ENCODE data around the gene ANO7. TPM values are rescaled to one million over a fixed set of nuclear protein-coding genes. Genes with fewer than 3 reads are reported as not detected.

Gene ANO7
- total and polyA plus RNA-seq, 7 donors: 0.41 to 39.2 (median 3.9) TPM; not detected in 2

DNA sequence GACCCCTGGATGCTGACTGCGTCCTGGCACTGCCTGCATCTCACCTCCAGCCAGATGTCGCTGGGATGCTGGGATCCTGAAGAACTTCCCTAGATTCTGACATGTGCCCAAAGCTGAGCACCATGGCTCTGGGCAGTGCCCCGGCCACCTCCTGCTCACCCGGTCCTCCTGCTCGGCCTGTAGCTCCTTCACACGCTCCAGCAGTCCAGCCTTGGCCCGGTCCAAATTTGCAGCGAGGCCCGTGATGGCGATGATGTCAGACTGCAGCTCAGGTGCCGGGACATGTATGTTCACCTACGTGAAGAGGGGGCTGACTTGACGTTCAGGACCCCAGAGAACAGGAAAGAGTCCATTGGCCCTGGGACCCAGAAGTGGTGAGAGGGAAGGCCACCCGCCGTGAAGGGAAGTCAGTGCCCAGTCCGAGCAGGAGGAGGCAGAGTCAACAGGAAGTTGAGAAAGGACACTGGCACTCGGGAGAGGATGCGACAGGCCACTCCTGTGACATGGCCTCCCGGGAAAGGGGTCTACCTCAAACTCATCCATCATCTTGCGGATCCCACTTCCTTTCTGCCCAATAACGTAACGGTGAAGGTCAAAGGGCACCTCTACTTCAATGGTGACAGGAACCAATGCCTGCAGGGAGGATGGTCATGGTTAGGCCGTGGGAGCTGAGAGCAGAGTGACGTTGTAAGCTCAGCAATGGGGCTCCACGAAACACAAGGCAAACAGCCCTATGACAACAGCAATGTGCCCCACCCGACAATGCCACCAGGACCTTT is 46.7 kb downstream of the ANO7 start:
- DNase-seq: no peak
- TF ChIP-seq EP300 (IDR thresholded peaks at IDR 0.05) (no peak), POLR2AphosphoS5 (IDR thresholded peaks at IDR 0.05) (no peak), POLR2A (IDR thresholded peaks at IDR 0.05) (no peak)
- TF ChIP-seq, protein P1, sequence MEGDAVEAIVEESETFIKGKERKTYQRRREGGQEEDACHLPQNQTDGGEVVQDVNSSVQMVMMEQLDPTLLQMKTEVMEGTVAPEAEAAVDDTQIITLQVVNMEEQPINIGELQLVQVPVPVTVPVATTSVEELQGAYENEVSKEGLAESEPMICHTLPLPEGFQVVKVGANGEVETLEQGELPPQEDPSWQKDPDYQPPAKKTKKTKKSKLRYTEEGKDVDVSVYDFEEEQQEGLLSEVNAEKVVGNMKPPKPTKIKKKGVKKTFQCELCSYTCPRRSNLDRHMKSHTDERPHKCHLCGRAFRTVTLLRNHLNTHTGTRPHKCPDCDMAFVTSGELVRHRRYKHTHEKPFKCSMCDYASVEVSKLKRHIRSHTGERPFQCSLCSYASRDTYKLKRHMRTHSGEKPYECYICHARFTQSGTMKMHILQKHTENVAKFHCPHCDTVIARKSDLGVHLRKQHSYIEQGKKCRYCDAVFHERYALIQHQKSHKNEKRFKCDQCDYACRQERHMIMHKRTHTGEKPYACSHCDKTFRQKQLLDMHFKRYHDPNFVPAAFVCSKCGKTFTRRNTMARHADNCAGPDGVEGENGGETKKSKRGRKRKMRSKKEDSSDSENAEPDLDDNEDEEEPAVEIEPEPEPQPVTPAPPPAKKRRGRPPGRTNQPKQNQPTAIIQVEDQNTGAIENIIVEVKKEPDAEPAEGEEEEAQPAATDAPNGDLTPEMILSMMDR (IDR thresholded peaks at IDR 0.05): no peak
- no peak overlapping the region for H3K27ac ChIP-seq
- no peak overlapping the region for H3K4me3 ChIP-seq
- no peaks in the 10 kb centered on the region for H3K9me3 ChIP-seq
- H3K27me3 ChIP-seq: no peaks in the 10 kb centered on the region
- peaks cover 78 to 100% (median 96%) of the 10 kb centered on the region in 4 donors for H3K36me3 ChIP-seq
- H3K4me1 ChIP-seq: no peaks in the 10 kb centered on the region
- intact Hi-C loops (cut with DNase I): no loop called here
- WGBS, 2 donors: 88 to 90% methylated on average over 26 of the region's 26 CpGs

DNA sequence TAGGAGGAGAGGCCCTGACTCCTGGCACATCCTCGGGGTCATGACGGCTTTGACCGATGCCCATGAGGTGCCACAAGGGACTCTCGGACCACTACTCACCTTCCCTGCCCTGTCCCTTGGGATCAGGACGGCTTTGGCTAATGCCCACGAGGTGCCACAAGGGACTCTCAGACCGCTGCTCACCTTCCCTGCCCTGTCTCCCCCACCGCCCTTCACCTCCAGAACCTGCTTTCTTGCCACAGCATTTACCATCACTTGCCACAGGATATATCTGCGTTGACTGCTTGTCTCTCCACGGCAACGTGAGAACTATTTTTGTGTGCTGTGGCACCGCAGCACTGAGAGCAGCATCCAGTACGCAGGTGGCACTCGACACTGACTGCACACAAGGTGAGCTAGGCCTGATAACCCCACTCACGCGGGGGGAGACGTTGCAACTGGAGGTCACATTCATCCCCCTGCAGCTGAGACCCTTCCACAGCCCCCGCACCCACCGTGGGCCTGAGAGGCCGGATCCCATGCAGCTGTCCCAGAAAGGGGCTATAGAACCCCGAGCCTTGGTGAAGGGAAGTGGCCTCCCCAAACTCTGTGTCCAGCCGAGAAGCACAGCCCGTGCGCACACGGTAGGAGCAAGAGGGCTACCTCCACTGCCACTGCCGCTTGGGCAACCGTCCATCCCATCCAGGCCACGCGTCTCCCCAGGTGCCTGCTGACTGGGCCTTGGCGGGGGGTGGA is 47.5 kb downstream of the ANO7 start:
- intact Hi-C loops (cut with DNase I): no loop called here
- peak; percentile 50 for DNase-seq
- no peaks in the 10 kb centered on the region for H3K4me1 ChIP-seq
- peaks cover 80 to 100% (median 96%) of the 10 kb centered on the region in 4 donors for H3K36me3 ChIP-seq
- no peak overlapping the region for H3K4me3 ChIP-seq
- no peak for TF ChIP-seq EP300 (IDR thresholded peaks at IDR 0.05)
- no peak for TF ChIP-seq POLR2AphosphoS5 (IDR thresholded peaks at IDR 0.05)
- TF ChIP-seq, protein P1 (IDR thresholded peaks at IDR 0.05): no peak
- no peaks in the 10 kb centered on the region for H3K27me3 ChIP-seq
- no peak overlapping the region for H3K27ac ChIP-seq
- 93 to 94% methylated on average over 30 of the region's 30 CpGs for WGBS, 2 donors
- H3K9me3 ChIP-seq: no peaks in the 10 kb centered on the region

DNA sequence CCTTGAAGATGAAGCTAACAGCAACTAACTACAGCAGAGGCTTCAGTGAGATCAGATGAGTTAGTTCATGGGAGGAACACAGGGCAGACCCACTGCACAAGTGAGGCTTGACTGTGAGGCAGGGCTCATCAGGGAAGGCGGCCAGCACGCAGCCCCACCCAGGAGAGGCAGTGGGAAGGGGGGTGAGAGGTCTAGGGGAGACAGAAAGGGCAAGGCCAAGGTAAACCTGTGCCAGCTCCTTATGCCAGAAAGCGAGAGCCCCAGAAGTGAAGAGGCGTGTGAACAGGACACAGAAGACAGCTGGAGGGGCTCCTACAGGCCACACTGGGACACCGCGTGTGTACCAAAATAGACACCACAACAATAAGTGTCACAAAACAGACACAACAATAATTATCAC is 48.6 kb downstream of the ANO7 start:
- no peak overlapping the region for H3K27ac ChIP-seq
- H3K9me3 ChIP-seq: no peaks in the 10 kb centered on the region
- no peaks in the 10 kb centered on the region for H3K4me1 ChIP-seq
- H3K4me3 ChIP-seq: no peak overlapping the region
- intact Hi-C loops (cut with DNase I): no loop called here
- 96 to 97% methylated on average over 6 of the region's 6 CpGs for WGBS, 2 donors
- H3K36me3 ChIP-seq: peaks cover 73 to 100% (median 93%) of the 10 kb centered on the region in 4 donors
- TF ChIP-seq EP300 (IDR thresholded peaks at IDR 0.05) (no peak), POLR2AphosphoS5 (IDR thresholded peaks at IDR 0.05) (no peak), POLR2A (IDR thresholded peaks at IDR 0.05) (no peak)
- TF ChIP-seq, protein P1 (IDR thresholded peaks at IDR 0.05): no peak
- no peaks in the 10 kb centered on the region for H3K27me3 ChIP-seq
- peak; percentile 29 for DNase-seq

DNA sequence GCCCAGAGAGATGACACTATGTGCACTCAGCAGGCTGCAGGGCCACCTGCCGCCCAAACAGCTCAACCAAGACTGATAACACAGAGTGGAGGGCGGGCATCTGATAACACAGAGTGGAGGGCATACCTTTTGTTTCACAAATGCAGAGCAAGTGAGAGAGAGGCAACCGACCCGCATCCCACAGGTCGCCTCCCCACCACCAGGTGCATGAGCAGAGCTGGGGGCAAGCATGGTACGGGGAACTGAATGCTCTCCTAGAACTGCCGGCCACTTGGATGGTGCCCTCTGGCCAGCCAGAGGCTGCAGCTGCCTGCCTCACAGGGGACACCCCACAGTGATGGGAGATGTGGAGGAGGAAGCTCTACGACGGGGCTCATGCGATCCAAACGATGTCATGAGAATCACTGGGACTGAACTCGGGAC is 49.5 kb downstream of the ANO7 start:
- intact Hi-C loops (cut with DNase I): no loop called here
- peak; percentile 52 for DNase-seq
- TF ChIP-seq POLR2A (IDR thresholded peaks at IDR 0.05) (no peak), EP300 (IDR thresholded peaks at IDR 0.05) (no peak), POLR2AphosphoS5 (IDR thresholded peaks at IDR 0.05) (no peak)
- TF ChIP-seq, protein P1 (IDR thresholded peaks at IDR 0.05): no peak
- Histone ChIP-seq H3K4me3 (no peak overlapping the region), H3K27me3 (no peaks in the 10 kb centered on the region), H3K4me1 (no peaks in the 10 kb centered on the region), H3K27ac (no peak overlapping the region), H3K9me3 (no peaks in the 10 kb centered on the region), H3K36me3 (peaks cover 74 to 100% (median 93%) of the 10 kb centered on the region in 4 donors)
- WGBS, 2 donors: 92 to 95% methylated on average over 12 of the region's 12 CpGs

All from sigmoid colon (tissue), 7 donors.